GM18868 (cell line): ENCODE results near the gene SPAG8.

Source experiments
- ATAC-seq: cut with Tn5 transposase; IDR thresholded peaks from one replicate; pipeline ENCODE4 v1.9.1; 2021; ENCODE audit warnings: mild to moderate bottlenecking, moderate library complexity; ENCODE audit not compliant: unreplicated experiment

SPAG8 gene

DNA sequence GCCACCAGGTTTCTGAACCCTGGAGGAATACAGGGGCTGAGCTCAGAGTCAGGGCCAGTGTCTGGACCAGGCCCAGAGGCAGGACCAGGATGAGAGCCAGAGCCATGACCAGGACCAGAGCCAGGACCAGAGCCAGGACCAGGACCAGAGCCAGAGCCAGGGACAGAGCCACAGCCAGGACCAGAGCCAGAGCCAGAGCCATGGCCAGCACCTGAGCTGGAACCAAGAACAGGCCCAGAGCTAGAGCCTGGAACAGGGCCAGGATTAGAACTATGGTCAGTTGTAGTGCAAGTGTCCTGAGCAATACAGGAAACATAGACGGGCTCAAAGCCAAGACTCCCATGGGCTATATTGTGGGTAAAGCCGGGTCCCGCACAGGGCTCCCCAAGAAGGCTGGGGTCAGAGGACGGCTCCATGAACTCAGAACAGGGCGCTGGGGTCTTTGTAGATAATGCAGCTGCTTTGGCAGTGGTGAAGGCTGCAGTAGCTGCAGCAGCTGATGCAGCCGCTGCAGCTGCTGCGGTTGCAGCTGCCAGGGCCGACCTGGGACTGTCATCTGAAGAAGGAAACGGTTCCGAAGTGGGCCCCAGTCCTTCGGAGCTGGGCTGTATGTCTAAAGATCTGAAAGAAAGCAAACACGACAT, 559 bp downstream of the SPAG8 start:
- ATAC-seq, result no peak

DNA sequence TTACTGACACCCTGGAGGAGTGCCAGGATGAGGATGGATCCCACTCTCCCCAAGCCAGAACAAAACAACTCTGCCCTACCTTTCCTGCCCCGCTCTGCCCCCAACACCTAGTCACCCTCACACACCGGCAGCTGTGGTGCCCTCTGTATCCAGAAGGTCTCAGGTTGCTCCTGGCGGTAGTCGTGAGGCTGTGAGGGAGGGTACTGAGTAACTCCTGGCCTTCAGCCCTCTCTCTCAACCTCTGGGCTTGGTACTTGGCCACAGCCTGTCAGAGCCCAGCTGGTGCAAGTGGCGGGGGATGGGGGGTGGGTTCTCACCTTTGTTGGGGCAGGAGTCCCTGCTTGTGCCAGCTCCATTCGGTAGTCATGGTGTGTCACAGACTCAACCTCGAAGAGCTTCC, 1.9 kb downstream of the SPAG8 start:
- no peak for ATAC-seq

GRCh38 chr9:35808433-35808832, 3.6 kb downstream of the SPAG8 start:
- ATAC-seq, result no peak

DNA sequence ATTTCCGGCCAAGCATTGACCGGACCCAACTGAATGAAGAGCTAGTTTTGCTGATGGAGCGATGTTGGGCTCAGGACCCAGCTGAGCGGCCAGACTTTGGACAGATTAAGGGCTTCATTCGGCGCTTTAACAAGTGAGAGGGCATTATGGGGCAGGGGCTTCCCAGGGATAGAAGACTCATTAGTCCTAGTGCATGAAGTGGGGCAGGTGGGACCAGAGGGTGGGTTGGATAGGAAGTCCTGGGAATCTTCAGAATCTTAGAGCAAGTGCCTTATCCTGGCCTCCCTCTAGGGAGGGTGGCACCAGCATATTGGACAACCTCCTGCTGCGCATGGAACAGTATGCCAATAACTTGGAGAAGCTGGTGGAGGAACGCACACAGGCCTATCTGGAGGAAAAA, 6.0 kb downstream of the SPAG8 start:
- ATAC-seq, result no peak

DNA sequence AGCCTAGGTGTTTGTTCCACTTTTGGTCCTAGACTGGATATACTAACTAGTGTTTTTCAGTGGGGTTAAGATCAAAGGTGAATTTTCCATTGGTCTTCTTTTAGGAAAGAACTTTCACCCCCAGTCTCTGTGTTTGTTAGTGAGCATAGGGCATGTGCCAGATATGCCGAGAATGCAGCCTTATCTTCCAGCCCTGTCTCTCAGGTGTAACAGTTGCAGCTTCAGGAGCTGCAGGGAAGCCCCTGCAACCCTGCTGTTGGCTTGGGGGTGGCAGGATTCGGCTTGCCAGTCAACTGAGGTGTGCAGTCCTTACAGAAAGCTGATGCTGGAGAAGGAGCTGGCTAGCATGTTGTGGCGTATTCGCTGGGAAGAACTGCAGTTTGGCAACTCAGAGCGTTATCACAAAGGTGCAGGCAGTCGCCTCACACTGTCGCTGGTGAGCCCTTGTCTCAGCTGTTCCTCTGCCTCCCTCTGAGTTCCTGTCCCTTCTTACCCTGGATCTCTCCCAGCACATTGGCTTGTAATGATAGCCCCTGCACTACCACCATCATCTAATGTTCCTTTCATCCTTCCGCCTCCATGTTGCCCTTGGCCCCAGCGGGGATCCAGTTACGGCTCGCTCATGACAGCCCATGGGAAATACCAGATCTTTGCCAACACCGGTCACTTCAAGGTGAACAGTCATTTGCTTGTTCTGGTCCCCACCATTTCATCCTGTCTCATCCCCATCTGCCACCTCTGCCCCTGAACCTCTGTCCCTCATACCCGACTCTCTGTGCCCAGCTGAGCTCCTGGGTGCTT, 10.5 kb downstream of the SPAG8 start:
- ATAC-seq, result no peak

DNA sequence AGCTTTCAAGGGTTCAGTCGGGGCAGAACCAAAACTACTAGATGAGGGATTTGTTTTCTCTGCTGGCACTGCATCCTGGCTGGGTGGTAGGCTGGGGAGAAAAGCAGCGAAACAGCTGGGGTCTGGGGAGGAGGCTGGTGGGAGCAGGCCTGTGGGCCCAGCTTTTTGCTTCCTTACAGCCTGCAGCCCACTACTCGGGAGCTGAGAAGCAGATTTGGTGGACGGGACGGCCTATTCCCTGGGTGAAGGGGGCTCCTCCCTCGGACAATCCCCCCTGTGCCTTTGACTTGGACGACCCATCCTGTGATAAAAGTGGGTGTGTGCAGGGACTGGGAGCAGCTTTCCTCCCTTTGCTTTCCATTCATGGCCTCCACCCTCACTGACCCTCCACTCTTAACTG, 11.5 kb downstream of the SPAG8 start:
- no peak for ATAC-seq

- peak; percentile 62 for ATAC-seq
Measured at GRCh38 chr9:35798658-35799374, 13.2 kb downstream of the SPAG8 start.

DNA sequence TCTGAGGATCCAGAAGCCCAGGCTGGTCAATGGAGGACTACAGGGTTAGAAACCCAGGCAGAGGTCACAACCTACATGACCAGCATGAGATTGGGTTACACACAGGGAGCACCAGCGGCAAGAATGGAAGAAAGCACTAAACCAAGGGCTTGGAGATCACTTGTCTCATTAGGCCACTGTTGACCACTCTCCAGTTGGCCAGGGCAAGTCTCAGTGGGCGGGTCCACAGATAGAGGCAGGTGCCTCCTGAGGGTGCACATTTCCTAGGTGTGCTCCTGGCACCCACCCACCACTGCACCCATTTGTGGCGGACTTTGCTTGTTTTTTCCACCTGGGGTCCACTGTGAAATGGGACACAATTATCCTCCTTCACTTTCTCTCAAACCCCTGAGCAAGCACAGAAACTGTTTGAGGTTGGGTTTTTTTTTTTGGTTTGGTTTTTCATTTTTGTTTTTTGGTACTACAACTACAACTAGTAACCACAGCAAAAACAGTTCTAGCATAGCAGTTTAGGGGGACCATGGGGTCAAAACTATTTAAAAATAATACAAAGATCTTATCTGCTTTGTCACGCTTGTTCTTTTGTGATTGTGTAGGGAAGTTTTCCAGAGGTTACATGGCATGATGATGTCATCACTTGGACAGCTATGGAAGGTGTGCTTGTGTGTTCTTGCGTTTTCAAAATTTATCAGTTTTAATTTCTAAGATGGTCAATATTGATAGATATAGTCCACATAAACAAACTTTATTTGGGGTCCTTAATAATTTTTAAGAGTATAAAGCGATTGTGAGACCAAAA, 14.6 kb downstream of the SPAG8 start:
- no peak for ATAC-seq

DNA sequence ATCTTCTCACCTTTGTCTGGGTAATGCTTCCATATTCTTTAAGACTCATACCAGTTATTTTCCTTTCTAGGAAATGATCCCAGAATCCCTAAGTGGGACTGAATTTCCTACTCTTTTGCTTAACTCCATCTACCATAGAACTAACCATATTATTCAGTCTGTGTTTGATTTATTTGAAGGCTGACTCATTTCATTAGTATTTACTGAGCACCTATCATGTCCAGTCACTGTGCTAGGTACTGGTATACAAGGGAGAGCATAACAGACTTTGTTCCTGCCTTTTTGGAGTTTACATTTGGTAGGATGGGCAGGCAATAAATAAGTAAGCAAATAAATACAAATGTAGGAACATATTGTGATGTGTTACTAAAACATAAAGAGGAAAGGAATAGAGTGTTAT, 16.4 kb downstream of the SPAG8 start:
- no peak for ATAC-seq

DNA sequence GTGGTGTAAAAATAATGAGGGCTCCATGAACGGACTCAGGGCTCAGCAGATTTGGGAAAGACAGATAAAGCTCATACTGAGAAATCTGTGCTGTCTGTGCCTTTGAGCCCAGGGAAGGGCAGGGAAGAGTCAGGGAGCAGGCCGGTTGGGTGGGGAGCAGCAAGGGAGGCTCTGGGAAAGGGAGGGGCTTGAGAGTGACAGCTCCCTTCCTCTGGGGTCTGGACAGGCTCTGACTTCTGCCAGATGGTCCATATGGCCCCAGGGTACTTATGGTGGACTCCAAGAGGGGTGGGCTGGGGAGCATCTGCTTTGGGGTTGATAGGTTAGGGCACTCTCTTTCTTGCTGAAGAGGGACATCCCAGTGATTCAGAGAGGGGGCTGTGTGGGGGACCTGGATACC, 18.6 kb downstream of the SPAG8 start:
- no peak for ATAC-seq

DNA sequence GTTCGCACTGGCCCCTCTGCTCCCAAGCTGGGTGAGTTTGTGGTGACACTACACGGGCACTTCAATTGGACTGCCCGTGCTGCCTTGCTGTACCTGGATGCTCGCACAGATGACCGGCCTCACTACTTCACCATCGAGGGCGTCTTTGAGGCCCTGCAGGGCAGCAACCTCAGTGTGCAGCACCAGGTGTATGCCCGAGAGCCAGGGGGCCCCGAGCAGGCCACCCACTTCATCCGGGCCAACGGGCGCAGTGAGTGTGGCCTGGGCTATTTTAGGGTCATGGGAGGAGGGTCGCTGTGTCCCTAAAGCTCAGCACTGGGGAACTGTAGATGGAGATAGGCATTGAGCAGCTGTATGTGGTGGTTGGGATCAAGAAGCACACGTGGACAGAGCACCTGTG, 19.2 kb downstream of the SPAG8 start:
- ATAC-seq, result no peak

GRCh38 chr9:35792024-35792813, 19.8 kb downstream of the SPAG8 start:
- ATAC-seq, result no peak

DNA sequence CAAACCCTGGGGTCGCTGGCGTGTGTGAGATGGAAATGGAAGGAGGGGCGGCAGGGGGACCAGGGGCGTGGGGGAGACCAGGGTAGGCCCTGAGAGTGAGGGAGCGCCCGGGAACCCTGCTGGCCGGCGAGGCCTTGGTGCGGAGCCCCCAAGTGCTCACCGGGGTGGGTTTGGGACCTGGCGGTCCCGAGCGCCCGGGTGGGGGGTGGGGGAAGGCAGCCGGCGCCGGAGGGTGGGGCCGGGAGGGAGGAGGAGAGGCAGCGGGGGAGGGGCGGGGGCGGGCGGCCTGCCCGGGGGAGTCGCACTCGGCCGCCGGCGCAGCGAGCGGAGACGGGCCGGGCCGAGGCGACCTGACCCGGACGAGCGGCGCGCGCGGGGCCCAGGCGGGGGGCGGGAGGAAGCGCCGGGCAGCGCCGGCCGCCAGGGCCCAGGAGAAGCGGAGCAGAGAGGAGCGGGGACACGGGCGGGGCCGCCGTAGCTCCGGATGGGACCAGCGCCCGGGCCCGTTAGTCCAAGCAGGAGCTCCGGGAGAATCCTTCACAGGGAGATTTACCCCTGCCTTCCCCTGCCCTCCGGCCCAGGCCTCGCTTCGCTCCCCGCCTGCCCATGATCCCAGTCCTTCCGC, 20.7 kb downstream of the SPAG8 start, which contains the start of gene NPR2:
Gene NPR2 (plus strand): TSS at position 295 of the 625 bp plus-strand sequence. CDS start 818 bp downstream, outside the sequence.
- no peak for ATAC-seq

DNA sequence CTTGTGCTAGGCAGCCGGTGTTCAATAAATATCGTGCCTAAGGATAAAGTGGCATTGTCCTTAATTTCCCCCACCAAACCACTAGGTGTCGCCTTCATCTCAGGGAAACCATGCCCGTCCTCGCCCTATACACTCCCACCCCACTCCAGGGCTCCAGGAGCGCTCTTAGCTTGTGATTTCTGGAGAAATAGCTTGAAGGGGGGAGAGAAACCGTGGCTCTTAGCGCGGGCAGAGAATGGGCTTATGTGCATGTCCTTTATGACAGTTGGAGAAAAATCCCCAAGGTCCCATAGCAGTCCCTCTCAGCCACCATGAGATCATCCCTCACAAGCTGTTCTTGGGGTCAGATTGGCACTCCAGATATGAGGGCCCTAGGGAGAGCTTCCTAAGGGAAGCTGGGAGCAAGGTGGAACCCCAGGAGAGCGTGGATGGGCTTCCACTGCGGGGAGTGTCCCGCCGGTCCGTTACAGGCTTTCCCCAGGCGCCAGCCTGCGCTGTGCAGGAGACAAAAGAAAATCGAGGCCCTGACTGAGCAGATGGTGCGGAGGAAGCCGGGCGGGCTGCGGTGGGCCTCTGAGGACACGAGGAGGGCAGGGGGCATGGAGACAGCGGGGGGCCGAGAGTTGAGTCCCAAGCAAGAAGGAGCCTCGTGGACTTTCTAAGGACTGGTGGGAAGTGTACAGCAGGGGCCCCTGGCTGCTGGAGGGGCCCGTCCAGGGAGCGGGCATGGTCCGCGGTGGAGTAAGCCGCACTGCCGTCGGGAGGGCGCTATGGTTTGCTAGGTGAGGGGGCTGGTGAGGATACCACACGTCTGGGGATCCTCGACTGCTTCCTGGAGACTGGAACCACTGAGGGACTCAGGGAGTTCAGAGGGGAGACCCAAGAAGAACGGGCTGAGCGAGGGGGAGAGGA, 21.4 kb downstream of the SPAG8 start:
- no peak for ATAC-seq

- no peak for ATAC-seq
Measured at GRCh38 chr9:35790025-35790384, 22.1 kb downstream of the SPAG8 start.

GRCh38 chr9:35789541-35789940, 22.5 kb downstream of the SPAG8 start:
- no peak for ATAC-seq

- no peak for ATAC-seq
Measured at GRCh38 chr9:35783418-35783817, 28.6 kb downstream of the SPAG8 start.

DNA sequence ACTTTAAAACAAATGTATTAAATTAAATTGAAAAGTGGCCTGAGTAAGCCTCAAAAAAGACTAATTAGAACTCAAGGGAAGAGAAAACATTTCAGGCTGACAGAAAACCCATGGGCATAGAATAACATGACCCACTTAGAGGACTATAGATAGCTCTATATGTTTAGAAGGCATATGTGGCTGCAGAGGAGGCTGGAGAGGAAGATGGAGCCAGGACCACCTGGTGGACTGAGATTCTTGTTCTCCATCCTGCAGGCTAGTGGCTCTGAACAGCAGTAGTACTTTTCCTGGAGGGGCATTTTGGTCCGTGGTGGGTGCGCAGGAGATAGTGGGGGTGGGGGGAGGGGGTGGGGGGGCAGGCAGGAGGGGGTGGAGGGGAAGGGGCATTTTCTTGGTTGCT, 31.0 kb downstream of the SPAG8 start:
- no peak for ATAC-seq

DNA sequence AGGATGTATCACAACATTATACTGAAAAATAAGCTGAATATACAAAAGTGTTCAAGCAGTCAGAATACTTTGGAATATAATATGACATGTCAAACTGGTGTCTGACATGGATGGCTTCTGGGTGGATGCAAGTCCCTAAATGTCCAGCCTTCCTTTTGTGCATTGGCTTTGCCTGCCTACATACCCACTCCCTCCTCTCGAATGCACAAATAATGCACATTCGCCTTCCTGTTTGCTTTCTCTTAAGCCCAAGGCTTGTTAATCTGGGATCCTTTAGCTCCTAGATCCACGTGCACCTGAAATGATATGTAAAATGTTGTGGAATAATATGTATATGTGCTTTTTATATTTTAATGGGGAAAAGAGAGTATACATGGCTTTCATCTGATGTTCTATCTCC, 33.6 kb downstream of the SPAG8 start:
- no peak for ATAC-seq
